Activated B cell treated with CpG ODN at 0.5 μM for 24 hours (primary cell): ENCODE data around the gene FOXN4. TPM values are rescaled to one million over a fixed set of nuclear protein-coding genes. Genes with fewer than 3 reads are reported as not detected.

Experiments used
- ATAC-seq: fragments of 200-7000 bp; cut with Tn5 transposase; one replicate; pipeline ENCODE4 v1.10.0; 2021; ENCODE audit warnings: low read depth, mild to moderate bottlenecking, moderate library complexity
- CTCF ChIA-PET: fragments of 350-600 bp; sonication (Branson Sonifier 250); formaldehyde crosslinking; loops from one replicate; lab custom pipeline; 2021; ENCODE audit warnings: antibody characterized with exemption; lab: Charles Lee
- POLR2A ChIA-PET: fragments of 350-600 bp; sonication (Branson Sonifier 250); formaldehyde crosslinking; loops from one replicate; lab custom pipeline; 2021; ENCODE audit warnings: antibody characterized with exemption; lab: Charles Lee
- DNase-seq: peaks from one replicate; pipeline ENCODE4 v3.0.0; 2022
- H3K27ac Mint-ChIP-seq: one replicate; pipeline ENCODE4 v1.8.0; 2020; ENCODE audit warnings: mixed read lengths
- H3K27me3 Mint-ChIP-seq: one replicate; pipeline ENCODE4 v1.8.0; 2021; ENCODE audit warnings: mixed read lengths
- H3K36me3 Mint-ChIP-seq: one replicate; pipeline ENCODE4 v1.8.0; 2021; ENCODE audit warnings: low read depth, mixed read lengths
- H3K4me1 Mint-ChIP-seq: one replicate; pipeline ENCODE4 v1.8.0; 2021; ENCODE audit warnings: mixed read lengths
- H3K4me3 Mint-ChIP-seq: one replicate; pipeline ENCODE4 v1.8.0; 2020; ENCODE audit warnings: mild to moderate bottlenecking, mixed read lengths
- H3K9me3 Mint-ChIP-seq: one replicate; pipeline ENCODE4 v1.8.0; 2020; ENCODE audit warnings: mixed read lengths
- intact Hi-C: fragments of 100-400 bp; cut with micrococcal nuclease; formaldehyde crosslinking; loops from one replicate; pipeline ENCODE4 v1.15.1; 2024
- total RNA-seq: library from RNA; stranded (reverse); gene quantifications from 2 replicates; pipeline ENCODE4 v1.2.3, GENCODE V29; 2022
- TF ChIP-seq, protein P1 (sequence below): fragments of 200-600 bp; IDR thresholded peaks from one replicate; pipeline ENCODE4 v1.8.0; 2022; ENCODE audit warnings: antibody characterized with exemption, mild to moderate bottlenecking

The FOXN4 gene
- total RNA-seq, 1 donor from 2014 or later, result not detected

DNA sequence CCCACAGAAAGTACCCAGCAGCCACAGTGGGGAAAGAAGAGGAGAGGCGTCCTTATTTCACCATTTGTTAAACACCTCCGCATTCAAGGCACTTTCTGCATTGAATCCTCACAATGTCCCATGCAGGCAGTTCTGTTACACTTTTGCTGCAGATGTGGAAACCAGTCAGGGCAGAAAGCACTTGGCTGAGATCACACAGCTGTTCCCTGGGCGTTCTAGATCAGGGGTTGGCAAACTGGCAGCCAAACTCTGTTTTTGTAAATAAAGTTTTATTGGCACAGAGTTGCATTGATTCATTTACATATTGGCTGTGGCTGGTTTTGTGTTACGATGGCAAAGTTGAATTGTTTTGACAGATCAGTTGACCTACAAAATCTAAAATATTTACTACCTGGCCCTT lies 20.1 kb downstream of the FOXN4 start:
- Mint-ChIP-seq H3K27me3 (peaks cover 22% of the 10 kb centered on the region), H3K4me3 (no peak overlapping the region), H3K9me3 (no peaks in the 10 kb centered on the region), H3K36me3 (no peaks in the 10 kb centered on the region), H3K4me1 (no peaks in the 10 kb centered on the region), H3K27ac (no peak overlapping the region)
- ATAC-seq, result no peak
- DNase-seq, result no peak
- TF ChIP-seq, protein P1, sequence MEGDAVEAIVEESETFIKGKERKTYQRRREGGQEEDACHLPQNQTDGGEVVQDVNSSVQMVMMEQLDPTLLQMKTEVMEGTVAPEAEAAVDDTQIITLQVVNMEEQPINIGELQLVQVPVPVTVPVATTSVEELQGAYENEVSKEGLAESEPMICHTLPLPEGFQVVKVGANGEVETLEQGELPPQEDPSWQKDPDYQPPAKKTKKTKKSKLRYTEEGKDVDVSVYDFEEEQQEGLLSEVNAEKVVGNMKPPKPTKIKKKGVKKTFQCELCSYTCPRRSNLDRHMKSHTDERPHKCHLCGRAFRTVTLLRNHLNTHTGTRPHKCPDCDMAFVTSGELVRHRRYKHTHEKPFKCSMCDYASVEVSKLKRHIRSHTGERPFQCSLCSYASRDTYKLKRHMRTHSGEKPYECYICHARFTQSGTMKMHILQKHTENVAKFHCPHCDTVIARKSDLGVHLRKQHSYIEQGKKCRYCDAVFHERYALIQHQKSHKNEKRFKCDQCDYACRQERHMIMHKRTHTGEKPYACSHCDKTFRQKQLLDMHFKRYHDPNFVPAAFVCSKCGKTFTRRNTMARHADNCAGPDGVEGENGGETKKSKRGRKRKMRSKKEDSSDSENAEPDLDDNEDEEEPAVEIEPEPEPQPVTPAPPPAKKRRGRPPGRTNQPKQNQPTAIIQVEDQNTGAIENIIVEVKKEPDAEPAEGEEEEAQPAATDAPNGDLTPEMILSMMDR, result no peak
- intact Hi-C loops, result no loop called here
- ChIA-PET POLR2A (no interaction called here), CTCF (no interaction called here)

DNA sequence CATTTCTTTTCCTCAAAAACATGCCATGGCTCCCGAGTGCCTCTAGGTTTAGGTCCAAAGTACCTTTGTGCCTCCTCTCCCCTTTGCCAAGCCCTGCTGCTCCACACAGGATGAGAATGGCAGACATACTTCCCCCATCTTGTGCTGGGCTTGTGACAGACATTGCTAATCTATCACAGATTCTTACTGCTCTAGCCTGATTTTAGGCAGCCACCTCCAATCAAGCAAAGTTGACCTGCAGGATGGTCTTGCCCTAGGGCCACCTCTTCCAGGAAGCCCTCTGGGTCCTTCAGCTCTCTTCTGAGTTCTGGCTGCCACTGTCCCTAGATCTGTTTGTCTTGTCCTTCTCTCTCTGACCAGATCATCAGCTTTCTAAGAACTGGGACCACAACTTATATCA lies 20.5 kb downstream of the FOXN4 start:
- Mint-ChIP-seq H3K4me3 (no peak overlapping the region), H3K4me1 (no peaks in the 10 kb centered on the region), H3K36me3 (no peaks in the 10 kb centered on the region), H3K27ac (no peak overlapping the region), H3K9me3 (no peaks in the 10 kb centered on the region), H3K27me3 (peaks cover 22% of the 10 kb centered on the region)
- TF ChIP-seq, protein P1, result no peak
- DNase-seq, result no peak
- intact Hi-C loops, result no loop called here
- ChIA-PET CTCF (no interaction called here), POLR2A (no interaction called here)
- no peak for ATAC-seq

DNA sequence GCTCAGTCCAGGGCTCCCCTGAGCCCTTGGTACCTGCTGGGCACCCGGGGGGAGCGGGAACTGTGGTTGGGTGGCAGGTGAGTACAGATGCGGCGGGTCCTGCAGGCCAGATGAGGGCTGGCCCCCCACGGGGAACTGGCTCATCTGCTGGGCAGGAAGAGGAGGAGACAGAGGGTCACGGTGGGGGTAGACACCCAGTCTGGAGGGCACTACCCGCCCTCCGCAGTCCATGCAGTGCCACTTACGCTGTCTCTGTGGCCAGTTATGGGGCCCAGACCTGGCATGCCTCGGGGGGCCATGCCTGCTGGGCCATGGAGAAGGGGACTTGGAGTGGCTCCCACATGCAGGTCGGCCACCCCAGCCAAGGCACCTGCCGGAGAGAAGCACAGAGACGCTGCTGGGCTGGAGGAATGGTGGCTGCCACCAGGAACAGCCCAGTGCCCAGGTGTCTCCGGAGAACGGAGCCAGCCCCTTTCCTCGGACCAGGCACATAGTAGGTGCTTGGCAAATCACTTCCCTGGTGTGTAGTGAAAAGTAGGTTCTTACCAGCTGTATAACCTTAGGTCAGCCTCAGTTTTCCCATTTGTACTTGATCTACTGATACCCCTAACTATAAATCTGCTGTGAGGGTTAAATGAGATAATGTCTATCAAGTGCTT lies 21.1 kb downstream of the FOXN4 start:
- Mint-ChIP-seq H3K27ac (no peak overlapping the region), H3K4me1 (no peaks in the 10 kb centered on the region), H3K9me3 (no peaks in the 10 kb centered on the region), H3K4me3 (no peak overlapping the region), H3K36me3 (no peaks in the 10 kb centered on the region), H3K27me3 (peaks cover 18% of the 10 kb centered on the region)
- POLR2A ChIA-PET, result no interaction called here
- TF ChIP-seq, protein P1, result no peak
- ATAC-seq (no peak), DNase-seq (no peak)
- CTCF ChIA-PET, result no interaction called here
- intact Hi-C loops, result no loop called here

DNA sequence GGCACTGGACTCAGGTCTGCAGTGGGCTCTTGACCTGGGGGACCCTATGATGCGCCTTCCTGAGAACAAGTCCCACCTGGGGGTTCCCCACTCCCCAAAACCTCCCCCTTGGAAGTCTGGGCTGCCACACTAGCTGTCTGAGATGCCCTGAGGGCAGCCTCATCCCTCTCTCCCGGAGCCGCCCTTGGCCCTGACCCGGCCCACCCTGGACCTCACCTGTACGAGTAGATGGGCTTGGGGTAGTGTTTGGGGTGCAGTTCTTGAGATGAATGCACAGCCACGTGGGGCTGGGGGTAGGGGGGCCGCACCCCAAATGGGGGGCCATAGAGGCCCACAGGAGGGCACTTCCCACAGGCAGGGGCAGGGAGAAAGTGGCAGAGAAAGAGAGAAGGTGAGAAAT lies 21.9 kb downstream of the FOXN4 start:
- ATAC-seq, result no peak
- POLR2A ChIA-PET, result no interaction called here
- Mint-ChIP-seq H3K27me3 (peaks cover 12% of the 10 kb centered on the region), H3K9me3 (no peaks in the 10 kb centered on the region), H3K36me3 (no peaks in the 10 kb centered on the region), H3K4me3 (no peak overlapping the region), H3K4me1 (no peaks in the 10 kb centered on the region), H3K27ac (no peak overlapping the region)
- no peak for DNase-seq
- TF ChIP-seq, protein P1, result no peak
- intact Hi-C loops, result no loop called here
- CTCF ChIA-PET, result no interaction called here

DNA sequence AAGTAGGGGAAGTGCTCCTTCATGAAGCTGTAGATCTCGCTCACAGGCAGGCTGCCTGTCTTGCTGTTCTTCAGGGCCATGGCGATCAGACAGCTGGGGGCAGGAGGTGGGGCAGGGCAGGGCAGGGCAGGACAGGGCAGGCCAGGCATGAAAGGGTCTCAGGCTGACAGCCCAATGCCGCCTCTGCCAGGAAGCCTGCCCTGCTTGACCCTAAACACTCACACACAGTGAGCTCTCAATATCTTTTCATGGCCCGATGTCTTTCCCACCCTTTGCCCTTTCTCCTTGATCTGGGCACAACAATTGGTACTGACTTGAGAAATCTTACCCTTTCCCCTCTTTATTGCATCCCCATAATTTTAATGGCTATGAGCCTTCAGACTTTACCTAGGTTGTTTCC lies 22.4 kb downstream of the FOXN4 start:
- no peaks in the 10 kb centered on the region for H3K4me1 Mint-ChIP-seq
- CTCF ChIA-PET, result no interaction called here
- ATAC-seq, result no peak

More for the DNA sequence above, 22.4 kb downstream of the FOXN4 start:
- POLR2A ChIA-PET, result no interaction called here
- DNase-seq, result no peak
- TF ChIP-seq, protein P1, result no peak
- intact Hi-C loops, result no loop called here
- H3K27ac Mint-ChIP-seq, result no peak overlapping the region
- H3K4me3 Mint-ChIP-seq, result no peak overlapping the region
- H3K36me3 Mint-ChIP-seq, result no peaks in the 10 kb centered on the region
- H3K9me3 Mint-ChIP-seq, result no peaks in the 10 kb centered on the region
- peaks cover 11% of the 10 kb centered on the region for H3K27me3 Mint-ChIP-seq
